ENCODE results near the gene COL5A1.
"Not testable (repeated sequence)": the region's sequence is repeated elsewhere in the genome, so short reads cannot be mapped to it uniquely, and the experiment has no call there.

COL5A1 gene

GRCh38 chr9:134712926-134713325, 71.3 kb downstream of the COL5A1 start:
- DNase-seq = no peak

DNA sequence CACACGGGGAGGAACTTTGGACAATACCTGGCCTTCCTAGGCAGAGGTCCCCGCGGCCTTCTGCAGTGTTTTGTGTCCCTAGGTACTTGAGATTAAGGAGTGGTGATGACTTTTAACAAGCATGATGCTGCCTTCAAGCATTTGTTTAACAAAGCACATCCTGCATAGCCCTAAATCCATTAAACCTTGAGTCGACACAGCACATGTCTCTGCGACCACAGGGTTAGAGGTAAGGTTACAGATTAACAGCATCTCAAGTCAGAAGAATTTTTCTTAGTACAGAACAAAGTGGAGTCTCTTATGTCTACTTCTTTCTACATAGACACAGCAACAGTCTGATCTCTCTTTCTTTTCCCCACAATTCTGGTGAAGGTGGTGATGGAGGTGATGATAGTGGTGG, 73.9 kb downstream of the COL5A1 start:
- not testable (repeated sequence) for DNase-seq

DNA sequence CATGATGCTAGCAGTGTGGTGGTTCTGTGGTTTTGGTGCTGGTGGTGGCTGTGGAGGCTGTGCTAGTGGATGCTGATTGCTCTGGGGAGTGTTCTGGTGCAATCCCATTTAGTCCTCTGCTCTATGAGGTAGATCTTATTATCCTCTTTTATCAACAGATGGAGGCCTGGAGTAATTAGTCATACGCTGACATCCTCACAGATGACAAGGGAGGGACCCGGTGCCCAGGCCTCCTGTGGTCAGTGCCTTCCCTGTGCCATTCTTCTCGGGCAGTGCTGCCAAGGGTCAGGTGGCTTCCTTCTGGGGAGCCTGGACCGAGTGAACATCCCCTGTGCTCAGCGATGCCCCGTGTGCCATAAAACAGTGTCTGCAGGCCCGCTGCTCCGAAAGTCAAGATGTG, 74.5 kb downstream of the COL5A1 start:
- no peak for DNase-seq

GRCh38 chr9:134717056-134717455, 75.5 kb downstream of the COL5A1 start:
- DNase-seq = no peak

- no peak for DNase-seq
These were observed 76.5 kb downstream of the COL5A1 start for GRCh38 chr9:134717924-134718645.

DNA sequence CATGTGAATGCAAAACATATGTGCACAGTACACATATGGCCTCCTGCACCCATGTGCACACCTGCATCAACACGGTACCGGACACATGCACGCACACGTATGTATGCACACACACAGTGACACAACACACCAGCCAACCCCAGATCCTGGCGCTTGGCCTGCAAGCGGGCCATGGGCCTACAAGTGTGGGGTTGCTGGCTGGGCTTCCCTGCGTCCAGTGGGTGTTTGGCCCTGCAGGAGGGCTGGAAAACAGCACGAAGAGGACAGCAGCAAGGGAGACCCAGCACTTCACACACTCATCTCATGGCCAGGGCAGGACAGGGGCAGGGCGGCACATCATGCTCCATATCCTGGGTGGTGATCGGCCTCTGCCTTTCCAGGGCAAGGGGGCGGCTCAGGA, 77.7 kb downstream of the COL5A1 start:
- DNase-seq = no peak

DNA sequence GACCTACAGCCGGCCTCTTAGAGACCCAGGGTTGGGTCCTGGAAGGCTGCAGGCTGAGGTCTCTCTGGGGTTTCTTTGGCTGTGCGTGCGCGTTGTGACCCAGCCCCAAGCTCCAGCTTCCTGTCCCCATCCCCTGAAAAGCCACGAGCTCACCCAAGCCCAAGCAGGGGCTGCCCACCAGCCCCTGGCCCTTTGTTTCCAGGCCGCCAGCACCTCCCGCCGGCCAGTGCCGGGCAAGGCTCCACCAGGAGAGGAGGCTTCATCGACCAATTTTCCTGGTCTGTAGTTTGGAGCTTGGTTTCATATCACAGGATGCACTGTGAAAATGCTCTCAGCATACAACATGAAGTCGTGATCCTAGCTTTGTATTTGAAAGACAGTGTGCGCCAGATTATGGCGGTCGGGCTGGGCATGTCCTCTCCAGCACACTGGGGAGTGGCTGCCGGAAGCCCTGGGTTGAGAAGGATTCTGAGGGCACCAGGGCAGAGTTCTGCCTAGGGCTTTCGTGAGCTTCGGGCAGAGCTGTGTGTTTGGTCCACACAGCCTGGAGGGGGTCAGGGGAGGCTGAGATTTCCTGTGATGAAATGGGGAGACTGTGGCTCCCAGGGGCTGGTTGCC, 78.6 kb downstream of the COL5A1 start:
- no peak for DNase-seq

DNA sequence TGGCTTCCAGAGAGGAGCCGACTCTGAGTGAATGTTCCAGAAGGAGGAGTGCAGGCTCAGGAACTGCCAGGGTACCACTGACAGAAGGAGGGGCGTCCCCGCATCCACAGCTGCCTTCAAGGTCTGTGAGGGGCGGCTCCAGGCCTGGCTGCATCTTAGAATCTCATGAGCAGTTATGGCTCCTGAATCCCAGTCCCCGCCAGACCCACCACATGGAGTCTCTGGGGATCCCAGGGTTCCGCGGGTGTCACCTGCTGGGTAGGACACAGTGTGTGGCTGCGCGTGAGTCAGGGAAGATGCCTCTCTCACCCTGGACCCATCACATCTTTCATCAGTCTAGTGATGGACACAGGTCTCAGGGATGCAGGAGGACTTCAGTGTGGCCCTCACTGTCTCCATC, 79.2 kb downstream of the COL5A1 start:
- no peak for DNase-seq

DNA sequence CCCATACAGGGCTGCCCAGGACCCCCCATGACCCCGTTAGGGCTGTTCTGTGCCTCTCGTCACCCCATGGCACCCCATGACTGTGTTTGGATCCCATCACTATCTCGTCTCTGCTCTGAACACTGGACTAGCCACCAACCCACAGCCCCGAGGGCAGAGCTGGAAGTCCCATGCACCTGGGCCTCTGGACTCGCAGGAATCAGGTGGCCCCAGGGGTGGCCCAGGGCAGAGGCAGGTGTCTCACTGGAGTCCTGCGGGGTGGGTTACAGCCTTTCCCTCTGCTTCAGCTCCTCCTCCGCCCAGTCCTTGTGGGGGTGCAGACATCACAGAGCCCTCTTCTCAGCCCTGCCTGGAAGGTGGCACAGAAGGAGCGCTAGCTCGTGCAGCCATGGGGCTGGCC, 79.7 kb downstream of the COL5A1 start:
- DNase-seq = no peak

- DNase-seq = no peak
These were observed 80.6 kb downstream of the COL5A1 start for GRCh38 chr9:134722120-134722701.

GRCh38 chr9:134723037-134723436, 81.4 kb downstream of the COL5A1 start:
- DNase-seq = no peak

GRCh38 chr9:134723491-134724190, 82.0 kb downstream of the COL5A1 start:
- no peak for DNase-seq

- DNase-seq = no peak
These were observed 82.8 kb downstream of the COL5A1 start for GRCh38 chr9:134724202-134724911.

DNA sequence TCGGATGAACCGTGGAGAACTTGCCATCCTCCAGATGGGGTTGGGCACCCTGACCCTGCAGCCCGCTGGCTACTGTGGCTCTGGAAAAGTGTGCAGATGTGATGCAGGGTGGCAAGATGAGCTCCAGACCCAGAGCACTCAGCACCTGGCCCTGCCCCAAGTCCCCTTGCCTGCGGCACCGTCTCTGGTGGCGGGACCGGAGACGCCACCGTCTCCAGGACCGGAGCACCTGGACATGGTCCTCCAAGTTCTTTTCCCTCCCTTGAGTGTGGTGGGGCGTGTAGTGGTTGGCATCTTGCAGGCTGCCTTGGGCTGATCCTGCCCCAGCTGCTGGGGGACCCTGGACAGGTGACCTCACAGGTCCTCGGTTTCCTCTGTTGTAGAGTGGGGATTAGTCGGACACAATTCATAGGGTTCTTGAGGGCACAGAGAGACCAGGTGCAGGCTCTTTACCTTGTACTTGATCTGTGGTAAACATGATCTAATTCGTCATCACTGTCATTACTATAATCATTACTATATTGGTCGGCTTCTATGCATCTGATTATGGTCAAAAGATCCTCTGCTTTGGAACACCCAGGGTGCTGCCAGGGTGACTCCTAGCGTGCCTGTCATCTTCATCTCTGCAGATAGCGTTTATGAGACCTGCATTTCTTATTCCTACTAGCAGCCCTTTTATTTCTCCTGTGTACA, 83.5 kb downstream of the COL5A1 start:
- DNase-seq = no peak

- DNase-seq = no peak
These were observed 84.0 kb downstream of the COL5A1 start for GRCh38 chr9:134725605-134725940.

GRCh38 chr9:134726026-134726721, 84.6 kb downstream of the COL5A1 start:
- DNase-seq = no peak

GRCh38 chr9:134726722-134727034, 85.1 kb downstream of the COL5A1 start:
- no peak for DNase-seq

GRCh38 chr9:134728021-134728795, 86.6 kb downstream of the COL5A1 start:
- no peak for DNase-seq

GRCh38 chr9:134728801-134729495, 87.3 kb downstream of the COL5A1 start:
- no peak for DNase-seq

DNA sequence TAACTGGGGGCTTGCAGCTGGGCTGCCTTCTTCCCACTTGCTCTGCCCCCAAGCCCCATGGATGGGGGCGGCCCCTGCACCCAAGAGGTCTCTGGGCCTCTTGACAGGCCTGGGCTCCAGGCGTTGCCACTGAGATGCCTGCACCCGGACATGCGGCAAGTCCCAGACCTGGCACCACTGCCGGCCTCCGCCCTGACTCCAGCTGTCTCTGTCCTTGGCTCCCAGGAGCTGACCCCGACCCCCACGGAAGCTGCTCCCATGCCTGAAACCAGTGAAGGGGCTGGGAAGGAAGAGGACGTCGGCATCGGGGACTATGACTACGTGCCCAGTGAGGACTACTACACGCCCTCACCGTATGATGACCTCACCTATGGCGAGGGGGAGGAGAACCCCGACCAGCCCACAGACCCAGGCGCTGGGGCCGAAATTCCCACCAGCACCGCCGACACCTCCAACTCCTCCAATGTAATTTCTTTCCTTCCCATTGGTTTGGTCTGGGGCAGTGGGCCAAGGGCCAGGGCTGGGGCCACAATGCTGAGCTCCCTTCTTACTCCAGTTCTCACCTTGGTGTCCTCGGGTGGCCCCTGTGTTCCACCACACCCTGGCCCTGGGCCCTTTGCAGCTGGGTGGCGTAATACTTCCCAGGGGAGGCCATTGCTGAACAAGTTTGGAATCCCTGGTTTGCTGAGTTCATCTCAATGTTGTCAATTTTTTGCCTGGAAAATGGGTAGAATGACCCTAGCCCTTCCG, 88.6 kb downstream of the COL5A1 start:
- no peak for DNase-seq

Data from activated gamma-delta T cell (primary cell).